HT-29 (cell line): ENCODE measurements around the gene PLEKHA5. TPM values are rescaled to one million over a fixed set of nuclear protein-coding genes. Genes with fewer than 3 reads are reported as not detected.

ENCODE experiments used
- DNase-seq: peaks from one replicate; pipeline ENCODE4 v3.0.0-alpha.2; 2015; ENCODE audit warnings: low spot score
- total RNA-seq: library from RNA; depleted of rRNA; stranded (reverse); fragments of >200 nt; shearing (Covaris generic); gene quantifications from 2 replicates; pipeline ENCODE4 v1.2.3, GENCODE V29; 2014

PLEKHA5 gene
- total RNA-seq, 1 experiment from 2014 or later = 19.9 TPM

DNA sequence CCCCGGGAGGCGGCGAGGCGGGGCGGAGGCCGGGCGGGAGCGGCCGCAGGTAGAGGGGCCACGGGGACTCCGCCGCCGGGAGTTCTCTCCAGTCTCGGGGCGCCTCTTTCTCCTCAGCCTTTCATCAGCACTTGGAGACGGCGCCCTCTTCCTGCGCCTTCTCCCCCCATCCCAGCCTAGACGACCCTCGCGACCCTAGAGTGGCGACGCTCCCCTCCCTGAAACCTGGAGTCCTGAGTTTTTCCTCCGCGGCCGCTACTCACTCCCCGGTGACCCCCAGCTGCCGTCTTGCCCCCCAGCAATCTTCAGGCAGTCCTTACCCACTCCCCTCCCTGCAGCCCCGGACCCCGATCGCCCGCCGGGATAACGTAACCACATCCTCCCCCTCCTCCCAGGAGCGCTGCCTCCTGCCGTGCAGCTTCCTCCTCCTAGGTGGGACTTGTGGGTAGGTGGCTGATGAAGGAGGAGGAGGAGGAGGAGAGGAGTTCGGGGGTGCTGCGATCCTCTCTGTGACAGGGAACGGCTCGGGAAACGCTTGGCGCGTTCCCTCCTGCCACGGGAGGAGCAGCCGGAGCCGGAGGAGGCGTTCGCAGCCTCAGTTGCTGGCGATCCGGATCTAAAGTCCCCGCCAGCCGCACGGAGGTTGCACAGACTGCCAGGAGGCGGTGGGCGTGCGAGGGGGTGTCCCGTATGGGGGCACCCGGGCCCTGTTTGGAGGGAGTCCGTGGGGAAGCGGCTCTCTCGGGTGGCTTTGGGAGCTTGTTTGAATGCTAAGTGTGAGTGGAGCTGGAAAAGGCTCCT is 891 bp downstream of the PLEKHA5 start:
- peak; percentile 59 for DNase-seq

DNA sequence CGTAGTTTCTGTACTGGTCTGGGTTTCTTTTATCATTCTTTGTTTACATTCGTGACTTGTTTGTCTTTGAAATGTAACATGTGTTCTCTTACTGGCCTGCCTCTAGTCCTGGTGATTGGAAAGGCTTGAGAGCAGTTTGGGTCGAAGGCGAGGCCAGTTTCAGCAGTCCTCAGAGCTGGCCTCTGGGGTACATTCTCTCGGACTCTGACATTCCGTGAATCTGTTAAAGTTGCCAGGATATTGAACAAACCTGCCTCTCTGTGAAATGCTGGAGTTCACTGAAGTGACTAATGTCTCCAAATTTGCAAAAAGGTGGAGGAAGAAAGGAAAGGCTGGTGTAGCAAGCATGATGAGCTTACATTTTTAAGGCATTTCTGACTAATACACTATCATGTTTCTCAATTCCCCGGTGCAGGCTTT is 1.5 kb downstream of the PLEKHA5 start:
- DNase-seq = no peak

DNA sequence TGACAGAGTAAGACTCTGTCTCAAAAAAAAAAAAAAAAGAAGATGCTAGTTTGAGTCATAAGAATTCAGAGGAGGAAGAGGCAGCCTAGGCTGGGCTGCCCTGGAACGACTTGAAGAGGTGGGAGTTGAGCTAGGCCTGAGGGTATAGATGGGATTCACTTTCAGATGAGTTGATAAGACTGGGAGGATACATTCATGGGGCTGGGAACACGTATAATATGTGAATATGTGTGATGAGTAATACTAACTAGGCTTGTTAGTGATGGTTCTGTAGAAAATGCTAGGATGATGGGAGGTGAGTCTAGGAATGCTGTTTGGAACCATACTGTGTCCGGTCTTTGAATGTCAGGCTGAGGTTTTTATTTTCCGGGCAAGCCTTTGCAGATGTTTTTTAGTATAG is 9.0 kb downstream of the PLEKHA5 start:
- no peak for DNase-seq

DNA sequence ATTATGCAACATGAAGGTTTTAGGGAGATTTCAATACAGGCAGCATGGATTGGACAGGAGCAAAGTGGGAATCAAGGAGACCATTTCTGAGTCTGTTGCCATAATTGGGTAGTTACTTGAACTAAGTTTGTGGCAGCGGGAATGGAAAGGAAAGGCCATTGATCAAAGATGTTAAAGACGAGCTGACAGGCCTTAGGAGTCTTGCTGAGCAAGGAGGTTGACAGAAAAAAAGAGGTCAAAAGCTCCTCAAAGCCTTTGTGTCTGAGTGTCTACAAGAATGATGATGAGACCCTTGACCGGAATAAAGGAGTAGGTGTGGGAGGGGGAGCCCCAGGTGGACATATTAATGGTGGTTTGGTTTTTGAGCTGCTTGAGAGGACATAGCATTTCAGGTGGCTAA is 9.4 kb downstream of the PLEKHA5 start:
- DNase-seq = no peak

- no peak for DNase-seq
Observed at GRCh38 chr12:19139615-19140194, 10.2 kb downstream of the PLEKHA5 start.

GRCh38 chr12:19140381-19141236 is 11.1 kb downstream of the PLEKHA5 start:
- no peak for DNase-seq

- no peak for DNase-seq
Observed at GRCh38 chr12:19142499-19142898, 13.0 kb downstream of the PLEKHA5 start.

DNA sequence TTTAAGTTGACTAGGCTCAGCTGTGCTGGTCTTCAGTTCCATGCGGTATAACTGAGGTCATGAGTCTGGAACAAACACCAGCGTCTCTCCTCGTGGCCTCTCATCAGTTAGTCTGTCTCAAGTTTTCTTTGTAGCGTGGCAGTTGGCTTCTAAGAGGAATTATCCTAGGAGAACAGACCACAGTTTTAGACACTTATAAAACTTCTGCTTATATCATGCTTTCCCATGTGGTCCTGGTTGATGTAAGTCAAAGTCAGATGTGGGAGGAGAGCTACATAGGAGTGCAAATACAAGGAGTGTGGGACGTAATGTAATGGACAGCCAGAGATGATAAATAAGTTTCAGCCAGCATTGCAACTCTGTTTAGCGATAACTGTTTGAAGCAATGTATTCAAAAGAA is 14.8 kb downstream of the PLEKHA5 start:
- no peak for DNase-seq

DNA sequence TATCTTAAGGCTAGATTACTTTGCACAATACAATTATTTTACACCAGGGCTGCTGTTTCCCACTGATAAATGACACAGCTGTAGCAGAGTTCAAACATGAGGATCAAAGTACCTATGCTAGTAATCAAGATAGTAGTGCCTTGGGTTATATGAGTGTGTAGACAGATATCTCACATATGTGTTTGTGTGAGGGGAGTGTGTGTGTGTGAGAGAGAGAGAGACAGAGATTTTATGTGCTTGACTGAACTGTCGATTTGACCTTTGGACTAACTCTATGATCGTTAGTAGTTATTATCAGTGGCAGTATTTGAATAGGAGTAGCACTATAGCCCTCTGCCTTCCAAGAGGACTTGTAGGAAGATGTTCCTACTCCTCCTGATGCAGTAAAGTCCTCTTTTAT is 15.5 kb downstream of the PLEKHA5 start:
- peak; percentile 33 for DNase-seq

GRCh38 chr12:19148860-19149259 is 19.3 kb downstream of the PLEKHA5 start:
- DNase-seq = no peak

- DNase-seq = no peak
Observed at GRCh38 chr12:19150273-19150900, 20.9 kb downstream of the PLEKHA5 start.

DNA sequence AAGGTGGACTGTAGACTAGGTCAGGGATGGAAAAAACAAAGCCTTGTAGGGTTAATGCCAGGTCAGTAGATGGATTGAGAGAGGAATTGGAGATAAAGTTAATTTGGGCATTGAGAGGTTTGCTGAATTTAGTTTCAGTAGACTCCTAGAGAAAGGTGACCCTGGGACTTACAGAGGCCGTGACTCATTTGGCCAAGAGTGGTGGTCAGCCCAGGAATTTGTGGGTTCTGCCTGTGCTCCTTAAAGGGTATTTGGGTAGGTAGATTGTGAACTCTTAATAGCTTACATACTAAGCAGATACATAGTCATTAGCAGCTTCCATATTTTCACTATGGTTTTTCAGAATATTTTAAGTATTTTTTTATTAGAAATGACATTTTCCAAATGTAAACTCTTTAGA is 21.8 kb downstream of the PLEKHA5 start:
- DNase-seq = no peak

GRCh38 chr12:19153396-19153795 is 23.9 kb downstream of the PLEKHA5 start:
- no peak for DNase-seq

GRCh38 chr12:19154686-19155085 is 25.2 kb downstream of the PLEKHA5 start:
- no peak for DNase-seq

DNA sequence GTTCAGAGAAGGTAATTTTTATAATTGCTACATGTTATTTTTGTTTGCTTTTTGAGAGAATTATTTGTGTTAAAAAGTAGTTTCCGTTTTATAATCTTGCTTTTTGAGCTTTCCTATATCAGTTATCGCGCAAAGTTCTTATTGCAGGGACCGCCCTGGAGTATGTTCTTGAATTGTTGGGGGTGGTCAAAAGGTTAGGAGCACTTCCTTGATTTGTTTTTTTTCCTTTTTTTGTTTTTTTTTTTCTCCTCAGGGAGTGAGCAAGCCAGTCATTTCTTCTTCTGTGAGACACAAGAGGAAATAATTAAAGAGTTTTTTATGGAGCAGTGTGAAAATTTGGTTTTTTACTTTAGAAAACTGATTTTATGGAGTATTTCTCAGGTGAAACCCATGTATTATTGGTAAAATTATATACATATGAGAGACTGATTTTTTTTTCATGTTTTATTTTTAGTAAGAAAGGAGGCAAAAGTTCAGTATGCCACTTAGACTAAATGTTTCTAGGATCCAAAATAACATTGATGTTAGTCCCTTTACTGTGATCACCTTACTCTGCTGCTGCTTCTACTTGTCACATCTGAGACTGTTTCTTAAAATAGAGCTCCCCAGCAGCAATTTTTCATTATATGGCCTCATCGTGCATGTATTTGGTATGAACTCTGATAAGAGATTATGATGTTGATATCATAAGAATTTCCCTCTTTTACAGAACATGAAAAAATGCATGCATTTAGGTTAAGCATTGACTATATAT is 26.6 kb downstream of the PLEKHA5 start:
- DNase-seq = no peak

- DNase-seq = no peak
Observed at GRCh38 chr12:19158923-19159322, 29.4 kb downstream of the PLEKHA5 start.

GRCh38 chr12:19161216-19161615 is 31.7 kb downstream of the PLEKHA5 start:
- no peak for DNase-seq

DNA sequence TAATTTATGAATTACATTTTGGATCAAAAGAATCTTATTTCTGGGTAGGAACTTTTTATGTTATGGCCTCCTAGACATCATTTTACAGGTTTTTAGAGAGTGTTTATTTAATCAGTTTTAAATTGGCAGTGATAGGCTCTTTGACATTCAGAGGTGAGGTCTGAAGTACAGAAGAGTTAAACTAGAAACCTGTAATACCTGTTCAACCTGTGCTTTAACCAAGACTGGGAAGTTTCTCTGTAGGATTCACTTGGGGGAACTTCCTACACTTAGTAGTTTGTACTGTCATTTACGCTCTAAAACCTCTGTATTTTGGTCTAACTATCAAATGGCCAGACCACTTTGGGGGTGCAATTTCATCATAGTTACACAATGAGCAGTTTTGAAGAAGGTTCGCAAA is 35.9 kb downstream of the PLEKHA5 start:
- peak; percentile 76 for DNase-seq

DNA sequence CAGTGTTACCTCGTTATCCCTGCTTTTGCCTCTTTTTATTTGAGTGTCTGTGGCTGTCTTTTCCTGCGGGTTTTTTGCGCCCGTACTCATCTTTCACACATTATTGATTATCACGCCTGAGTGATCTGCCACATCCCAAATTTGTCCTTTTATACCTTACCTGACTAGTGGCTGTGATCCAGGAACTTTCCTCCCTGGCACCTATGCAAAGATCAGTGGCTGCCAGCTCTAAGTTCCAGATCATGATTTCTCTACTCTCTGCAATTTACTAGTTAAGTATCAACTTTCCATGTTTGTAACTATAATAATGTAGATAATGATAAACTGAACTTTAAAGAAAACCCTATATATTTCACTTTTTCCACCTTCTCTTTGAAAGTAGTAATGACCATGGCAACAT is 36.9 kb downstream of the PLEKHA5 start:
- DNase-seq = peak; percentile 5

- peak; percentile 2 for DNase-seq
Observed at GRCh38 chr12:19166956-19167355, 37.4 kb downstream of the PLEKHA5 start.

DNA sequence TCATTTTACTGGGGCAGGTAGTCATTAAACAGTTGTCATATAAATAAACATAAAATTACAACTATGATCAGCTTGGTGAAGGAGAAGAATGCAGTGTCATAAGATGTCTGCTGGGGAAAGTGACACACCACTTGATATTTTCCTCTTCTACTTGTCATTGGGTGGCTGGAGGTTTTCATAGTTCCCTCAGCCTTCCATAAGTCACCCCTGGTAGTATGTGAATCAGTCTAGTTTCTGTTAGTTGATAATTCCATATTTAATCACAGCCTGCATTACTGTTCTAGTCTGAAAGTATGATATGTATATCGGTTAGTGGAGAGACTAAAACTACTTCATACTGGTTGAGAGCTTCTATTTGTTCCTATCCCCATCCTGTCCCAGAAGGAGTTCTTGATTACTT is 38.2 kb downstream of the PLEKHA5 start:
- DNase-seq = no peak
